ENCODE data around the gene TEX26.

Gene TEX26

DNA sequence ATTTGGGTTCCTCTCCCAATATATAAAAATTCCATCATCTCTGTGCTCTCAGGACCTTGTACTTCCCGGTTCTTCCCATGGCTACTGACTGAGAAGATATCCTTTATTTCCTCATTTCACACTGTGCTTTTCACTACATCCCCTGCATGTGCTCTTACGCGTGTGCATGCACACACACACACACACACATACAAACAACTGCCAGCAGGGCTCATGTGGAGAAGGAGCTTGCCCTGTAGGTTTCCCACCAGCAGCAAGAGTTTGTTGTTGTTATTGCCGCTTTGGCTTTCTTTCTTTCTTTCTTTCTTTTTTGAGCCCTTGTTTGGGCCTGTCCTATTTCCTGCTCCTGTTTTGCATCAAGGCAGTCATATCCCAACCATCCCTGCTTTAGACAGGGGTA, 43.6 kb downstream of the TEX26 start:
- DNase-seq (ENCODE audit: low spot score): no peak

DNA sequence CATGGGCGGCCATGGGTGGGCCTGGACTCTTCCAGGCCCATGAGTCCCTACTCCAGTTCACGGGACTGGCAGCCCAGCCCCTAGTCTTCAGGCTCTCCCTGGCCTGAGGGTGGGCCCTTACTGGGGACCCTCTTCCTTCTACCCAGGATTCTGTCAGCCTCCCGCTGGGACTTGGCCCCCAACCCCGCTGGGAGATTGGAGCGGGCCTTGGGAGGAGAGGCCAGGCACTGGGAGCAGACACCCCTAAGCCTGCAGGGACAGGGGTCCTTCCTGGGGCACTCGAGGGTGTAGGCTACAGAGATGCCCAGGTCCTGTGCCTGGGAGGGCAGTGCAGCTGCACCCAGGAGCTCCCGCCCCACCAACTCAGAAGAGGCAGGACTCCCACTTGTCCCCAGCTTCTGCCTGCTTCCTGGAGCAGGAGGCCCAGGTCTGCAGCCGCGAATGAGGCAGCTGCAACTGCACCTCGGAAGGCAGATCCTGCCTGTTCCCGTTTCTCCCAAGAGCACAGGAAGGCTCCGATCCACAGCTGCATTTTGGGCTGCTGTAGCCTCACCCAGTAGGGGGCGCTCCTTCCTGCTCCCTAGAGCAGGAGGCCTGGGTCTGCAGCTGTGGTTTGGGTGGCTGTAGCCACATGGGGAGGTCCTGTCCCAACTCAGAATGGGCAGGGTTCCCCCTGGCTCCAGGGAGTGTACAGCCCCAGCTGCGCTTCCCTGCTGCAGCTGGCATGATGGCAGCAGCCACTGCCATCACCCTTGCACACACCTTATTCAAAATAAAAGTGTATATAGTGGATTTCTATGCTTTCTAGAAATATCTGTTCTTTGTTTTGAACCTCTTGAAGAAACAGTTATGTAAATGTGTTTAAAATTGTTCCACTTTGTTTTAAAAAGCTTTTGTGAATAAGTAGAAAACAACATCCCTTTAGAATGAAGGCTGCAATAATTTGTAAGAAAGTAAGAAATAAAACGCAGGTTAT, 46.8 kb downstream of the TEX26 start:
- peak; percentile 8 for DNase-seq (ENCODE audit: low spot score)

DNA sequence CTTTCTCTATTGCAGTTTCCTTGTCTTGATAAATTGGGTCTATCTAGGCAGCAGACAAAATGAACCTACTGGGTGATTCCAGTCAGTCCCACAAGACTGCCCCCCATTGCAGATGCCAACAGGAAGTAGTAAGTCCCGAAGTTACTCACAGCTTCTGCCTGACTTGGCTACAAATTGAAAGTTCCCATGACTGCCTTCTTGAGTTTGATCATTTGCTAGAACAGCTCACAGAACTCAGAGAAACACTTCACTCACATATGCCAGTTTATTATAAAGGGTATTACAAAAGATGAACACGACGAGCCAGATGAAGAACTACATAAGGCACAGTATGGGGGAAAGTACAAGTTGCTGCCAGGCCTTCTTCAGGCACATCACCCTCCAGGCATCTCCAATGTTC, 50.0 kb downstream of the TEX26 start:
- DNase-seq (ENCODE audit: low spot score): peak; percentile 44

DNA sequence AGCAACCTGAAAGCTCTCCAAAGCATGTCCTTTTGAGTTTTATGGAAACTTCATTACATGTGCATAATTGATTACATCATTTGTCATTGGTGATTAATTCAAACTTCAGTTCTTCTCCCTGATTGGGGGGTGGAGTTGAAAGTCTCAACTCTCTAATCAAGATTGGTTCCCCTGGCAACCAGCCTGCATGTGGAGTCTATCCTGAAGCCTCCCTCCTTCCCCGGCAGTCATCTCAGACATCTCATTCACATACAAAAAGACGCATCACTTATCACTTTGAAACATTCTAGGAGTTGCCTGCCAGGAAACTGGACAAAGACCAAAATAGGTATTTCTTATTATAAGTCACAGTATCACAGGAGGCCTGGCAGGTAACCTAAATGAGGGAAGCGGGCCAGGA, 50.5 kb downstream of the TEX26 start:
- DNase-seq (ENCODE audit: low spot score): no peak

DNA sequence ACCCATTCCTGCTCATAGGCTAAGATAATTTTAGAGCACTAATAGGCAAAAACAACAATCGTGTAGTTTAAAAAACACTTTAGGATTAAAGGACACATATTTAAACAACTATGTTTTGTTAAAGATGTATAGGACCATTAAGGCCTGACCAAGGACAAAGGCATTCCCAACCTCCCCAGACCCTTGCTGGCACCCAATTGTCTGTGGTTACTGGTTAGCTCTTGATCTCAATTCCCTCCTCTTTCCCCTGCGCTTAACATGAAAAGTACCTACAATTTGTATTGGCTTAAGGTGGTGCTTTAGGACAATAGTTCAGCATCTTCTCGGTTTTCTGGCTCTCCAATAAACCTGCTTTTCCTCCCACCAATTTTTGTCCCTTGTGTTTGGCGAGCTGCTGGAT, 51.0 kb downstream of the TEX26 start:
- no peak for DNase-seq (ENCODE audit: low spot score)

DNA sequence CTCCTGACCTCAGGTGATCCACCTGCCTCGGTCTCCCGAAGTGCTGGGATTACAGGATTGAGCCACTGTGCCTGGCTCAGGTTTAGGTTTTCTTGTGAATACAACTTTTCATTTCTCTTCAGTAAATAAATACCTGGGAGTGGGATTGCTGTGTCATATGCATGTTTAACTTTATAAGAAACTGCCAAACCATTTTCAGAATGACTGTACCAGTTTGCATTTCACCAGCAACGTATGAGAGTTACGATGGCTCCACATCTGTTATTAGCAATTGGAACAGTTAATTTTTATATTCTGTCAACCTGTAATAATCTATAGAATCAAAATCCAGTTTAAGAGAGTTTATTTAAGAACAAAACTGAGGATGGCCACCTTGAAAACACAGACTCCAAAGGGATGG, 52.2 kb downstream of the TEX26 start:
- DNase-seq (ENCODE audit: low spot score): no peak

DNA sequence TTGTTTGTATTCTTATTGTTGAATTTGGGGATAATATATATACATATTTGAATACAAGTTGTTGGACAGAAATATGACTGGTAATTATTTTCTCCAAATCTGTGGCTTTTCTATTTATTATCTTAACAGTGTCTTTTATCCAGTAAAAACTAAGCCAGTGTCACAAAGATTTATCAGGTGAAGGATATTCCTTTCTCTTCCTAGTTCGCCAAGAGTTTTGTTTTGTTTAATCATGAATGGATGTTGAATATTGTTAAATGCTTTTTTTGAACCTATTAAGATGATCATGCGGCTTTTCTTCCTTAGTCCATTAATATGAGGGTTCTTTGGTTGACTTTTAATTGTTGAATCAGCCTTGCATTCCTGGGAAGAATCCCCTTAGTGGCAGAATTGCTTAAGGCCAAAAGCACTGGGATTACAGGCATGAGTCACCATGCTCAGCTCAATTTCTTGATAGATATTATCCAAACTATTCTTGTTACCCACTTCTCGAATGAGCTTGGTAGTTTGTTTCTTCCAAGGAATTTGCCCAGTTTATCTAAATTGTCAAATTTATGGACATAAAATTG, 53.3 kb downstream of the TEX26 start:
- peak; percentile 7 for DNase-seq (ENCODE audit: low spot score)

DNA sequence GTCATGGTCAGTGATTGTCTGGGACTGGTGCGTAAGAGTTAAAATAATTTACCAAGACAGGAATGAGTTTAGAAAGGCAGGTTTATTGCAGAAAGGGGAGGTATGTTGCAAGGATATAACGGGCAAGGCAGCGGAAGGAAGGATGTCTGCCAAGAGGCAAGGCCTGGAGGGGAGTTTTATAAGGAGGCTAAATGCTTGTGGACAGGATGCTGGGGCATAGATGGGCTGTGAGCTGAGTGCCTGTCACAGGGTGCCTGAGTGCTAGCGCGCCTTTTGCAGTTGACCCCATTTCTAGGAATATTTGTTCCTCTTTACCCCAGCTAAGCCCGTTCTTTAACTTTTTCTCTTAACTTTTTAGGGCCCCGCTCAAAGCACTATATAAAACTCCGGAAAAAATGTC, 58.7 kb downstream of the TEX26 start:
- DNase-seq (ENCODE audit: low spot score): no peak

DNA sequence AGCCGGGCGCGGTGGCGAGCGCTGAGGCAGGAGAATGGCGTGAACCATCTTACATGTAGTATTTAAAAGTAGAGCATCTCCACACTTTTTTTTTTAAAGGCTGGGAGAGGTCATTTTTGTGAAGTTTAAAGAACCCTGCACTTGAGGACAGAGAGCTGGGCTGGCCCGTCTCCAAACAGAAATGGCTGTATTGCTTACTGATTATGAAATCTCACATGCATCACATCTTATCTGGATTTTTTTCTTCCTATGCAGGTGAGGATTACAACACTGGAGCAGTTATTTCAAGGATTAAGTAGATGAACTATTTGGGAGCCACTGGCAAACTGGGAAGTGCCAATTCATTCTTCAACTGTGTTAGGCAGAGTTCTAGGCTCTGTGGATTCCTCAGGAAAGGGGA, 59.5 kb downstream of the TEX26 start:
- no peak for DNase-seq (ENCODE audit: low spot score)

DNA sequence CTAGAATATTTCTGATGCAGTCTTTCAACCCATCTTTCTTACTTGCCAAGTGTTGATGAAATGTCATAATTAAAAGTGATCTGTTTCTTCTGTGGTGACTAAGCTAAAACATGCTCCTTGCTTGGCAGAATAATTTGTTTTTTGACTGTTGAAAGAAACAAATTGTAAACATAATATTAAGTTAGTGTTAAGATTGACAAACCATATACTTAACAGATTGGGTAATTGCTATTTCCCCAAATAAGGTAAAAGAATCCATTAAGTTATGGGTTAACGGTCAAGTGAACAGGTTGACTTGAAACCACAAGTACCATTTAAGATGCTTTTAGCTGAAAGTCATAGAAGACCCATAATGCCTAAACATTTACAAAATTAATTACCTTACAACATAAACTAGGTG, 62.9 kb downstream of the TEX26 start:
- DNase-seq (ENCODE audit: low spot score): no peak

DNA sequence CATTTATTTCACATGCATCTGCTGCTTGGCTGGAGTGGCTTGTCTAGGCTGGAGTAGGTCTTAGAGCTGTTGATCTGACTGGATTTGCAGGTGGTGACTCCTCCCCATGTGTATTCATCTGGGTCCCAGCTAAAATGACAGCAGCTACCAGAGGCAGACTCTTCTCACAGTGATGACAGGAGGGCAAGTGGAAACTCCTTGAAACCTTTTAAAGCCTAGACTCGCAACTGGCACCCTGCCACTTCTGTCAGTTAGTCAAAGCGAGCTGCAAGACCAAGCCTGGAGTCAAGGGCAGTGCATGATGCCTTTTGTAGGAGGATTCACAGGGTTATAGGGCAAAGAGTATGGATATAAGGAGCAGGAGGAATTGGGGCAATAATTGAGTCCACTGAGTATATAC, 65.2 kb downstream of the TEX26 start:
- DNase-seq (ENCODE audit: low spot score): no peak

DNA sequence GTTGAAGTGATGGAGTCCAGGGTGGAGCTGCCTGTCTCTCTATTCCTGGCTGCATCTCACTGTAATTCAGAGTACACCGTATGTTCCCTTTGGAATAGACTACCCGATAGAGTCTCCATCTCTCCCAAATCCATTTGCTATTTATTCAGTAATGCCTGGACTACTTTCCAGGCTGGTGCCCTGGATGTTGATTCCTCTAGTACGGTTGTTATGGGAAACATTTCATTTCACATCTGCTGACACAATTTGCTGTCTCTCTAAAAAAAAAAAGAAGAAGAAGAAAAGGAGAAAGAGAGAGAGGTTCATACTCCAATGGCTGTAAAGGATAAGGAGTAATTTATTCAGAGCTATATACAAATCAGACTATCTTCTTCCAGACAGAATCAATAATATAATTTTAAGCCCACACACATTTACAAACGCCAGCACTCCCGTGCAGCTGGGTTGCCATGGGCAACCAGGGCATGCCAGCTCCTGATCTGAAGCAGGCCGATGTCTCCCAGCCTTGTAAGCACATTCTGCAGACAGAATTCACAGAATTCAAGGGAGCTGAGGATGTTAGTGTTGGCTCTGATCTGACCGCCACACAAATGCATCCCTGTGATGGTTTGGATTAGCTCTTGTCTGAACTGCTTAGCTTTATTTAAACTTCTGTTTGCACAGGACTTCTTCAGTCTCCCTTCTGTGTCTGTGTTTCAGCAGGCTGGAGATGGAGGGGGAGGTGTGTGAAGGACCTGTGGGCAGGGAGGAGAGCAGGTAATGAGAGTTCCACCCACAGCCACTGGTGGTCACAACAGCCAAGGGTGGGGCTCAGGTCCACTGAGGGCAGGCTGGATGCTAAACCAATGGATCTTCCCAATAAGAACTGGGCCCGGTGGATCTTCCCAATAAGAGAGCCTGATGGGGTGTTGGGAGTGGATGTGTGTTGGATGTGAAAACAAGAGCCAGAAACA, 66.0 kb downstream of the TEX26 start:
- DNase-seq (ENCODE audit: low spot score): no peak

DNA sequence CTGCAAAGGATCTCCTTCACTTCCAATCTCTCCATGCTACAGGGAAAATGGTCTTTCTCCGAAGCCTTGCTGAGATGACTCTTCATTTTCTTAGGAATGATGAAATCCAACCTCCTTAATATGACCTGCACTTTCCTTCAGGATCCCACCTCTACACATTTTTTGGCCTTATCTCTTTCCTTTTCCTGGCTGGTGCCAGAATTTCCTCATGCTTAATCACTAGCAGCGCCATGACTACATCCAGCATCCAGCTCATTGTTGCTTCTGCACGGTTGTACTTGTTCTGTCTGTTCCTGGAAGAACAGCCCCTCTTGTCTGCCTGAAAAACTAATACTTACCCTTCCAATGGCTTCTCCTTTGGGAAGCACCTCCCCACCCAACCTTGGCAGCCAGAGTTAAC, 68.4 kb downstream of the TEX26 start:
- DNase-seq (ENCODE audit: low spot score): no peak

DNA sequence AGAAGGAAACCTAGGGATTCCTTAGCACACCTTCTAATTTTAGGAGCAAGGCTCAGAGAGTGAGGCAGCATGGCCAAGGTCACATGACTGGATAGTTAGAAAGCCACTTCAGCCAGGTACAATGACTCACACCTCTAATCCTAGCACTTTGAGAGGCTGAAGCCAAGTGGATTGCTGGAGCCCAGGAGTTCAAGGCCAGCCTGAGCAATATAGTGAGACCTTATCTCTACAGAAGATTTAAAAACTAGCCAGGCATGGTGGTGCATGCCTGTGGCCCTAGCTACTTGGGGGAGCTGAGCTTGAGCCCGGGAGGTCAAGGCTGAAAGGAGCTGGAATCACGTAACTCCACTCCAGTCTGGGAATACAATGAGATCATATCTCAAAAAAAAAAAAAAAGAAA, 69.2 kb downstream of the TEX26 start:
- peak; percentile 44 for DNase-seq (ENCODE audit: low spot score)

DNA sequence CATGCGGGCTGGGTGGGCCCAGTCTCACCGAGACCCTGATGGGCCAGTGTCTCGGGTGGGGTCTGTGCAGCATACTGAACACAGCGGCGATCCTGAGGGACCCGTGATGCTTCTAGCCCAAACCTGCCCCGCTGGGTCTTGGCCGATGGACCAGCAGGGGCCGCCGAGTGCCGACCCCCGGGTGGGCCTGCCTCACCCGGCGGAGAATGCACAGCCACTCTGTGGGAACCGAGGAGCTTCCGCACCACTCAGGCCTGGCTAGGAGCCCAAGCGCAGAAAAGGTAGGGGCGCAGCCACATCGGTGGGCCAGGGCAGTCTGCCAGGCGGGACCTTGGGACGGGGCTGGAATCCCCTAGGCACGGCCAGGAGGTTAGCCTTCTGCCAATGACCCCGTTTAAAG, 72.6 kb downstream of the TEX26 start:
- no peak for DNase-seq (ENCODE audit: low spot score)

DNA sequence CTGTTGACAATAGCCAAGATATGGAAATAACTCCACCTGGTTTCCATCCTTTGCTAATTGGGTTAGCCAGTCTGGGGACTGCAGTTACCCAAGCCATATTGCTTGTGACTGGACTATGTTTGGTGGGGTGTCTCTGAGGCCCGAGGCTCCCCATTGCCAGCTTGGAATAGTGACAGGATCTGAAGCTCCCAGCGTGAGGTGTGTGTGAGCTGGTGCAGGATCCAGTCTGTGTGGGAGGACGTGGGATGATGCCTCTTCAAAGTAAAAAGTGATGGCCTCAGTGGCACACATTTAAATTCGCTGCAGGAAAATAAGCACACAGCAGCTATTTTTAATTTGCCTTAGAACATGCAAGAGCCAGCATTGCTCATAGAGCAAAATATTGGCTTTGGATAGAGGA, 75.0 kb downstream of the TEX26 start:
- no peak for DNase-seq (ENCODE audit: low spot score)

DNA sequence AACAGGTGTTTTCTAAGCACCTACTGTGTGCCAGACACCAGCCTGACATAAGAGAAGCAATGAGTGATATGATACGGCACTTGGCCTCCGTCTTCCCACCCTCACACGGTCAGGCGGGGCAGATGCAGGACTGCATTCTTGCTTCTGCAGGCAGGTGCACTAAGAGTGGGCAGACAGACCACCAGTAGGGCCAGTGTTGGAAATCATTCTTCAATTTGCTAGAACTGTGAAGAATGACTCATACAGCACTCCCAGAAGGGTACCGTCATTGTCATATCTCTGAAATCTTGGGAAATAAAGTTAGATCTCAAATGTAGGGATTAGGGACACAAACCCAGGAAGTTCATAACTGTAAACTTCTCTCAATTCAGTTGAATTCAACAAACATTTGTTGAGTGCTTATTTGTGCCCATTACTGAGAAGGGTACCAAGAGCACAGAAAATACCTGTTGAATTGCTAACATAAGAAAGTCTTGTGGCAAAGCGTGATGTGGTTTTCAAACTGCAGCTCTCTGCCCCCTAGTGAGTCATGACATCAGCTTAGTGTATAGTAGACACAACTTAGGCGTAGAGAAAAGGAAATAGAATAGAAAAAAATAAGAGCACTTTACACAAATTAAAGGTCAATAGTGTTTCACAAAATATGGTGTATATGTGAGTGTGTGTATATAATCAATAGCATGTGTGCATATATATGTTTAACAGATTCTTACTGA, 76.1 kb downstream of the TEX26 start:
- peak; percentile 27 for DNase-seq (ENCODE audit: low spot score)

DNA sequence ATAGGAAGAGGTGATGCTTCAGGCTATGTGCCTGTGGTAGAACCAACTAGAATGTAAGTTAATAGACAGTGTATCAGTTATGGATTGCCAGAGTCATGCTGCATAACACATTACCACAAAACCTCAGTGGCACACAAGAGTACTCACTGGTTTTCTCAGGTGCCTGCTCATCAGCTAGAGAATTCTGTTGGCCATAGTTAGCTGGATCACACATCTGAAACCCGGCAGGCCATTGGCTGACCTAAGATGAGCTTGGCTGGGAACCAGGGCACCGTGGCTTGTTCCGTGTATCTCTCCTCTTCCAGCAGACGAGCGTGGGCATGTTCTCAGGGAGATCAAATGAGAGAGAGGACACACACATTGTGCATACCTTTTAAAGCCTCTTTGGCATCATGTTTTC, 76.7 kb downstream of the TEX26 start:
- peak; percentile 72 for DNase-seq (ENCODE audit: low spot score)

DNA sequence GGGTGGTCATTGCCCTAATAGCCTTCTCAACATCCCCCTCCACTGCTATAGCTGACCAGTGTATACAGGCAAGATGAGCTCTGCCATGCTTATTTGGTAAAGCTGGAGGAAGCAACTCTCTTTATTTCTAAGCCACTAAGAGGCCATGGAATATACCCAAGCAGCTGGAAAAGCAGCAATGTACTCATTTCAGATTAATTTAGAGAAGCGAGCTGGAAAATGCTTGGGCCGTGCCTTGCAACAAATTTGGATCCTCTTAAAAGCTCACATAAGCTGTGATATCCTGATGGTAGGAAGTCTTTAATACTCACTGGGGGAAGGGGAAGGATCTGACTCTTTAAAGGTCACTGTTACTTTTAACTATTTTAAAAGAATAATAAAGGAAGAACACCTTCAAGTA, 77.8 kb downstream of the TEX26 start:
- no peak for DNase-seq (ENCODE audit: low spot score)

DNA sequence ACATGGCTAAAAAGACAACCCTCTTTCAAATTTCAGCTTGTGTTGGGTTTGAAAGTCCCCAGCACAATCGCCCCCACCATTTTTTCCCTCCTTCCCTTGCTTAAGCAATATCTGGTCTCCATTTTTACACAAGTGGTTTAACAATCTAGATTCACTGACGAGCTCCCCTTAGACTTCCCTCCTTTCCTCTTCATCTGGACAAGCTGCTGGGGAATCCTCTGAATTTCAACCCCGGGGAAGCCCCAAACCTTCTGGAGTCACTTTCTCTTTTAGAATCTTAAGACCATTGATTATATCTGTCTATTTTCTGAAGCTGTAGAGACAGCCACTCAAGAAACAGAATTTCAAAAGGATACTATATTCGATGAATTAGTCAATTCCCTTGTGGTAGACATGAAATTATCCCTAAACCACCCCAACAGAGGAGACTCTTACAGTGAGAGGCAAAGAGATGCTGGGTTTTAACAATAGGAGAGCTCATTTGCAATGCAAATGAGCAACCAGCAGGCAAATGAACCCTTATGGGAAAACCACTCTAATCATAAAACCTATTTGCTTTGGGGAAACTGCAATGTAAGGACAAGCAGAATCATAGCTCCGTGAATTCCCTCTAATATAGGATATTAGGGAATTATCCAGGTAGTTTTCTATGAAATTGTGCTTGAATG, 78.9 kb downstream of the TEX26 start:
- DNase-seq (ENCODE audit: low spot score): no peak

DNA sequence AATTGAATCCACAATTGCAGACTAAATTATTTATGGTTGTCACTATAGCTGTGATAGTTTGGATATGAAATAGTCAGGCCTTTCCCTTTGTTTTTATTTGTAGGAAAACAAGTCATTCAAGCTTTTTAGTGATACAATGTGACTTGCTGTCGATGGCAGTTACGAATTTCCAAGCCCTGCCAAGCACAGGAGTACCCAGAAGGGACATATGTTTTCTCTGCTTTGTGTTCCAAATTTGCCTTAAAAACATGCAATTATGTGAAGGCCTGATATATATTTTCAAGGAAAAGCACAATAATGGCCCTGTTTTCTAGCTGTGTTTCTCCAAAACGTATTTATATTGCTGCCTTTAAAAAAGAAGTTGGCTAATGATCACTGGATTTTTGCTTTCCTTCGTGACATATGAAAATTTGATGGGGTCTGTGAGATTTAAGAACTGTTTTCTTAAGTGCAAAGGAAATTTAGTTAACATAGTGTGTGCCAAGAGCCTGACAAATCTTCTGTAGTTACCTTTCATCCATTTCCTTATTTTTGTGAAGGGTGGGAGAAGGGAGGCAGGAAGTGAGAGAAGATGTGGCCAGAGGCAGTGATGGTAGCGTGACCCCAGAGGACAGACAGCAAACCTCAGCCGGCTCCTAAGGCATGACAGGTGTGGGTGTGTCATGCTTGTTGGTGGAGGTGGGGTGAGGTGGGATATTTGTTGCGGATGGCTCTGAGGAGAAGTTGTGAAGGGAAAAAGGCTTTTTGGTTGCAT, 79.6 kb downstream of the TEX26 start:
- DNase-seq (ENCODE audit: low spot score): peak; percentile 16

Measured in kidney tubule cell (primary cell).